Neural progenitor cell (in vitro differentiated cells): ENCODE measurements around the gene RAB31. TPM values are rescaled to one million over a fixed set of nuclear protein-coding genes. Genes with fewer than 3 reads are reported as not detected.

Experiments used
- DNase-seq: peaks from one replicate; pipeline ENCODE4 v3.0.0-alpha.2; 2016; ENCODE audit warnings: low spot score
- H2AFZ ChIP-seq: fragments of 200-600 bp; sonication (generic); replicated peaks from 2 replicates; pipeline ENCODE4 v1.6.1; 2016; ENCODE audit warnings: antibody characterized with exemption
- H3F3A ChIP-seq: fragments of 200-600 bp; sonication (generic); 2 replicates; pipeline ENCODE4 v1.6.1; 2016; ENCODE audit warnings: antibody characterized with exemption, low read depth
- H3K27ac ChIP-seq: fragments of 200-600 bp; sonication (generic); 2 replicates; pipeline ENCODE4 v1.5.1; 2016; ENCODE audit warnings: mild to moderate bottlenecking
- H3K27me3 ChIP-seq: fragments of 200-600 bp; sonication (generic); 2 replicates; pipeline ENCODE4 v1.6.1; 2016; ENCODE audit warnings: mild to moderate bottlenecking, moderate library complexity
- H3K36me3 ChIP-seq: fragments of 200-600 bp; sonication (generic); 2 replicates; pipeline ENCODE4 v1.5.1; 2016
- H3K4me1 ChIP-seq: fragments of 200-600 bp; sonication (generic); 2 replicates; pipeline ENCODE4 v1.6.1; 2016; ENCODE audit warnings: mixed run types
- H3K4me2 ChIP-seq: fragments of 200-600 bp; sonication (generic); 2 replicates; pipeline ENCODE4 v1.6.1; 2016
- H3K4me3 ChIP-seq: fragments of 200-600 bp; sonication (generic); 2 replicates; pipeline ENCODE4 v1.5.1; 2016
- H3K79me2 ChIP-seq: fragments of 200-600 bp; sonication (generic); 2 replicates; pipeline ENCODE4 v1.6.1; 2016; ENCODE audit warnings: low read depth
- H3K9ac ChIP-seq: fragments of 200-600 bp; sonication (generic); 2 replicates; pipeline ENCODE4 v1.6.1; 2016
- H3K9me3 ChIP-seq: fragments of 200-600 bp; sonication (generic); 2 replicates; pipeline ENCODE4 v1.5.1; 2016; ENCODE audit warnings: low read depth
- H4K20me1 ChIP-seq: fragments of 200-600 bp; sonication (generic); 2 replicates; pipeline ENCODE4 v1.6.1; 2016; ENCODE audit warnings: low read depth
- H3K27ac Mint-ChIP-seq: 3 replicates; pipeline ENCODE4 v1.8.0; 2021; ENCODE audit warnings: mixed read lengths
- H3K27me3 Mint-ChIP-seq: 2 replicates; pipeline ENCODE4 v1.8.0; 2022; ENCODE audit warnings: low read depth, mild to moderate bottlenecking, inconsistent platforms, moderate library complexity, mixed read lengths; ENCODE audit not compliant: insufficient read depth
- H3K36me3 Mint-ChIP-seq: 3 replicates; pipeline ENCODE4 v1.8.0; 2021; ENCODE audit warnings: mixed read lengths
- H3K4me1 Mint-ChIP-seq: 3 replicates; pipeline ENCODE4 v1.8.0; 2021; ENCODE audit warnings: mixed read lengths
- H3K4me3 Mint-ChIP-seq: 3 replicates; pipeline ENCODE4 v1.8.0; 2021; ENCODE audit warnings: mild to moderate bottlenecking, moderate library complexity, mixed read lengths
- H3K9me3 Mint-ChIP-seq: 3 replicates; pipeline ENCODE4 v1.8.0; 2020; ENCODE audit warnings: mixed read lengths
- CTCF ChIP-seq: fragments of 200-600 bp; sonication (generic); IDR thresholded peaks from 2 replicates; pipeline ENCODE4 v1.5.1; 2017; ENCODE audit warnings: antibody characterized with exemption, mild to moderate bottlenecking
- EZH2 ChIP-seq: fragments of 200-600 bp; sonication (generic); IDR thresholded peaks from 2 replicates; pipeline ENCODE4 v1.6.1; 2017; ENCODE audit warnings: antibody characterized with exemption, mild to moderate bottlenecking, moderate library complexity
- EZH2phosphoT487 ChIP-seq: fragments of 200-600 bp; sonication (generic); IDR thresholded peaks from 2 replicates; pipeline ENCODE4 v1.6.1; 2017; ENCODE audit warnings: antibody characterized with exemption
- total RNA-seq: library from RNA; depleted of rRNA; stranded (reverse); fragments of >200 nt; gene quantifications from 2 replicates; pipeline ENCODE4 v1.2.3, GENCODE V29; 2015; ENCODE audit warnings: low replicate concordance

Gene RAB31
- total RNA-seq, 1 donor from 2014 or later, result 5.0 TPM

- Mint-ChIP-seq H3K27me3 (no peaks in the 10 kb centered on the region), H3K4me1 (peaks cover 42% of the 10 kb centered on the region), H3K36me3 (peaks cover 4% of the 10 kb centered on the region), H3K27ac (peak overlapping the region; percentile 60), H3K4me3 (no peak overlapping the region), H3K9me3 (peaks cover 10% of the 10 kb centered on the region)
- no peaks in the 10 kb centered on the region for H3K27me3 ChIP-seq
- no peak overlapping the region for H3K4me3 ChIP-seq
- H3K79me2 ChIP-seq, result no peaks in the 10 kb centered on the region
- H3F3A ChIP-seq, result peaks cover 18% of the 10 kb centered on the region
- no peak for TF ChIP-seq CTCF
- no peak for TF ChIP-seq EZH2phosphoT487
- no peak for TF ChIP-seq EZH2
- DNase-seq, result no peak
- H3K9me3 ChIP-seq, result no peaks in the 10 kb centered on the region
- H3K4me2 ChIP-seq, result no peak overlapping the region
- H3K4me1 ChIP-seq, result peaks cover 22% of the 10 kb centered on the region
- H3K9ac ChIP-seq, result no peak overlapping the region
- no peak overlapping the region for H3K27ac ChIP-seq
- H2AFZ ChIP-seq, result peak overlapping the region; percentile 82
- H3K36me3 ChIP-seq, result no peaks in the 10 kb centered on the region
- H4K20me1 ChIP-seq, result no peaks in the 10 kb centered on the region
Measured at GRCh38 chr18:9804517-9805104, 96.5 kb downstream of the RAB31 start.

GRCh38 chr18:9806905-9807304 lies 98.8 kb downstream of the RAB31 start:
- Mint-ChIP-seq H3K27ac (no peak overlapping the region), H3K4me3 (no peak overlapping the region), H3K9me3 (peaks cover 10% of the 10 kb centered on the region), H3K36me3 (peaks cover 4% of the 10 kb centered on the region), H3K4me1 (peaks cover 55% of the 10 kb centered on the region), H3K27me3 (no peaks in the 10 kb centered on the region)
- Histone ChIP-seq H3K4me2 (no peak overlapping the region), H3K79me2 (no peaks in the 10 kb centered on the region), H4K20me1 (no peaks in the 10 kb centered on the region), H2AFZ (no peak overlapping the region), H3K4me1 (peaks cover 22% of the 10 kb centered on the region), H3K27ac (no peak overlapping the region), H3K27me3 (no peaks in the 10 kb centered on the region), H3K9me3 (no peaks in the 10 kb centered on the region), H3K9ac (no peak overlapping the region), H3F3A (peaks cover 18% of the 10 kb centered on the region), H3K36me3 (no peaks in the 10 kb centered on the region), H3K4me3 (no peak overlapping the region)
- no peak for DNase-seq
- TF ChIP-seq EZH2 (no peak), CTCF (no peak), EZH2phosphoT487 (no peak)

GRCh38 chr18:9808295-9809241 lies 100.5 kb downstream of the RAB31 start:
- Mint-ChIP-seq H3K36me3 (peaks cover 4% of the 10 kb centered on the region), H3K4me1 (peaks cover 43% of the 10 kb centered on the region), H3K27me3 (no peaks in the 10 kb centered on the region), H3K4me3 (peak overlapping the region; percentile 38), H3K9me3 (peaks cover 10% of the 10 kb centered on the region), H3K27ac (peak overlapping the region; percentile 38)
- H3K27ac ChIP-seq, result no peak overlapping the region
- H3K9me3 ChIP-seq, result no peaks in the 10 kb centered on the region
- no peak overlapping the region for H2AFZ ChIP-seq
- no peak overlapping the region for H3K4me2 ChIP-seq
- H4K20me1 ChIP-seq, result no peaks in the 10 kb centered on the region
- no peaks in the 10 kb centered on the region for H3K79me2 ChIP-seq
- no peaks in the 10 kb centered on the region for H3K27me3 ChIP-seq
- no peaks in the 10 kb centered on the region for H3K36me3 ChIP-seq
- no peak overlapping the region for H3K9ac ChIP-seq
- H3F3A ChIP-seq, result peaks cover 10% of the 10 kb centered on the region
- H3K4me1 ChIP-seq, result peaks cover 10% of the 10 kb centered on the region
- TF ChIP-seq EZH2, result no peak
- TF ChIP-seq EZH2phosphoT487, result no peak
- no peak for TF ChIP-seq CTCF
- peak; percentile 53 for DNase-seq
- H3K4me3 ChIP-seq, result no peak overlapping the region
